GM12864 (cell line): ENCODE results near the gene CYP27A1.

ENCODE experiments used
- DNase-seq: peaks from one replicate; pipeline ENCODE4 v3.0.0-alpha.2; 2011; ENCODE audit warnings: low read depth
- H3K4me3 ChIP-seq: 2 replicates; pipeline ENCODE4 v1.5.1; 2011; ENCODE audit warnings: mild to moderate bottlenecking, low read depth, low read length, control low read depth
- TF ChIP-seq, protein P1 (sequence below): IDR thresholded peaks from 2 replicates; pipeline ENCODE4 v1.5.1; 2011; ENCODE audit warnings: low read depth, mild to moderate bottlenecking, moderate library complexity, low read length, control low read depth, inconsistent platforms; ENCODE audit errors: missing control alignments

Gene CYP27A1

DNA sequence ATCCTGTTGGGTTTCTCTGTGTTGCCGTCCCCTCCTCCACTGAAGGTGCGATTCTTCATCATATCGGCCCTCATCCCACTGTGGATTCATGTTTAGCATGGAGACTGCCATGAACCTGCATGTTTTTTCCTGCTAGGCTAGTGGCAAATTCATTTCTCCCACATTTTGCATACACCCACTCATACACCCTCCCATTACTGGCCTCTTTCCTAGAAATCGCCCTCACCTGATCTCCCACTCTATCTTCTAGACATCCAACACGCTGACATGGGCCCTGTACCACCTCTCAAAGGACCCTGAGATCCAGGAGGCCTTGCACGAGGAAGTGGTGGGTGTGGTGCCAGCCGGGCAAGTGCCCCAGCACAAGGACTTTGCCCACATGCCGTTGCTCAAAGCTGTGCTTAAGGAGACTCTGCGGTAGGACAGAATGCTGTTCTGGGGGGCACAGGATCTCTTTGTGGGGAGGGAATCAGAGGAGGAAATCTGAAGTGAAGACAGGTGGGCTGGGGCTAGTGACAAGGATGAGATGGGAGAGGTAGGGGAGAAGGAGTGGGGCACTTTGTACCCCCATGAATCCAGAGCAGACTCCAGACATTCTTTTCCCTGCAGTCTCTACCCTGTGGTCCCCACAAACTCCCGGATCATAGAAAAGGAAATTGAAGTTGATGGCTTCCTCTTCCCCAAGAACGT, 32.0 kb downstream of the CYP27A1 start:
- H3K4me3 ChIP-seq = no peak overlapping the region
- TF ChIP-seq, protein P1, sequence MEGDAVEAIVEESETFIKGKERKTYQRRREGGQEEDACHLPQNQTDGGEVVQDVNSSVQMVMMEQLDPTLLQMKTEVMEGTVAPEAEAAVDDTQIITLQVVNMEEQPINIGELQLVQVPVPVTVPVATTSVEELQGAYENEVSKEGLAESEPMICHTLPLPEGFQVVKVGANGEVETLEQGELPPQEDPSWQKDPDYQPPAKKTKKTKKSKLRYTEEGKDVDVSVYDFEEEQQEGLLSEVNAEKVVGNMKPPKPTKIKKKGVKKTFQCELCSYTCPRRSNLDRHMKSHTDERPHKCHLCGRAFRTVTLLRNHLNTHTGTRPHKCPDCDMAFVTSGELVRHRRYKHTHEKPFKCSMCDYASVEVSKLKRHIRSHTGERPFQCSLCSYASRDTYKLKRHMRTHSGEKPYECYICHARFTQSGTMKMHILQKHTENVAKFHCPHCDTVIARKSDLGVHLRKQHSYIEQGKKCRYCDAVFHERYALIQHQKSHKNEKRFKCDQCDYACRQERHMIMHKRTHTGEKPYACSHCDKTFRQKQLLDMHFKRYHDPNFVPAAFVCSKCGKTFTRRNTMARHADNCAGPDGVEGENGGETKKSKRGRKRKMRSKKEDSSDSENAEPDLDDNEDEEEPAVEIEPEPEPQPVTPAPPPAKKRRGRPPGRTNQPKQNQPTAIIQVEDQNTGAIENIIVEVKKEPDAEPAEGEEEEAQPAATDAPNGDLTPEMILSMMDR = no peak
- DNase-seq = no peak

DNA sequence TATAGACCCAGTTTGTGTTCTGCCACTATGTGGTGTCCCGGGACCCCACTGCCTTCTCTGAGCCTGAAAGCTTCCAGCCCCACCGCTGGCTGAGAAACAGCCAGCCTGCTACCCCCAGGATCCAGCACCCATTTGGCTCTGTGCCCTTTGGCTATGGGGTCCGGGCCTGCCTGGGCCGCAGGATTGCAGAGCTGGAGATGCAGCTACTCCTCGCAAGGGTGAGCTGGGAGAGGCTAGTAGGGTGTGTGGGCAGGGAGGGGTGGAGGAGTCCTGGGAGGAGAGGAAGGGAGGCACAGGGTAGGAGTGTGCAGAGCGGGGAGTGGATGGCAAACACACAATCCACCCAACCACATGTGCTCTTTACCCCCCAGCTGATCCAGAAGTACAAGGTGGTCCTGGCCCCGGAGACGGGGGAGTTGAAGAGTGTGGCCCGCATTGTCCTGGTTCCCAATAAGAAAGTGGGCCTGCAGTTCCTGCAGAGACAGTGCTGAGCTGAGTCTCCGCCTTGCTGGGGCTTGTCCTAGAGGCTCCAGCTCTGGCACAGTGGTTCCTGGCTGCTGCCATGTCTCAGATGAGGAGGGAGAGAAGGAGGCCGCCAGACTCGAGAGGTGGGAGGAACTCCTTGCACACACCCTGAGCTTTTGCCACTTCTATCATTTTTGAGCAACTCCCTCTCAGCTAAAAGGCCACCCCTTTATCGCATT, 32.7 kb downstream of the CYP27A1 start:
- DNase-seq = no peak
- TF ChIP-seq, protein P1 = no peak

DNA sequence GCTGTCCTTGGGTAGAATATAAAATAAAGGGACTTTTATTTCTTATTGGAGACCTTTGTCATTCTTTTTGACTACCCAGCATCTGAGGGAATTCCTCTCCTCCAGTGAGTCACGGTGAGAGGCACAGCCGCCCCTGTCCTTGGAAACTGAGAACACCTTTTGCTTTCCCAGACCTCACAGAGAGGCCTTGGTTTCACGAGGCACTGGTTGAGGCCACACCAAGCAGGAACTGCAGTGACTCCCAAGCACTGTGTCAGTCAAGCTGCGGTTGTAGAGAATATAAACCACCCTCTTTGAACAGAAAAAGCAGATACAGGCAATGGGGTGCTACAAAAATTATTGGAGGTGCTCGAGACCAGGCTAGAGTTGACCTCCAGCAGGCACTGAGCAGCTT, 33.3 kb downstream of the CYP27A1 start:
- no peak for DNase-seq
- TF ChIP-seq, protein P1 = no peak
- H3K4me3 ChIP-seq = no peak overlapping the region

More for the DNA sequence above, 32.7 kb downstream of the CYP27A1 start:
- H3K4me3 ChIP-seq = no peak overlapping the region

DNA sequence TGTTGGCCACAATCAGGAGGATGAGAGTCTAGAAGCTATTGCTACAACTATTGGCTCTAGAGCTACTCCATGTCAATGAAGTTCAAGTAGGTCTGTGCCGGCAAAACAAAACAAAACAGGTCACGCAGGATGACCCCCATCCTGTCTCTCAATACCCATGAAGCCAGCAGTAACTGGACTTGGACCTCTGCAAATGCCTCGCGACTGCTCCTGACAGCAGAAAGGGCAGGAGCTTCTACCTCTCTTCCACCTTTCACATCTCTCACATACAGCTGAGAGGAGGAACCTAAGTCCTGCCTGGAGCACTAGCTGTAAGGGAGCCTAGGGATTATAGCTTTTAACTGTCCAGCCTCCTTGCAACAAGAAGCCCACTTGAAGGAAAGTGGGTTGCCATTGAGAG, 33.7 kb downstream of the CYP27A1 start:
- no peak overlapping the region for H3K4me3 ChIP-seq
- TF ChIP-seq, protein P1 = no peak
- DNase-seq = no peak

DNA sequence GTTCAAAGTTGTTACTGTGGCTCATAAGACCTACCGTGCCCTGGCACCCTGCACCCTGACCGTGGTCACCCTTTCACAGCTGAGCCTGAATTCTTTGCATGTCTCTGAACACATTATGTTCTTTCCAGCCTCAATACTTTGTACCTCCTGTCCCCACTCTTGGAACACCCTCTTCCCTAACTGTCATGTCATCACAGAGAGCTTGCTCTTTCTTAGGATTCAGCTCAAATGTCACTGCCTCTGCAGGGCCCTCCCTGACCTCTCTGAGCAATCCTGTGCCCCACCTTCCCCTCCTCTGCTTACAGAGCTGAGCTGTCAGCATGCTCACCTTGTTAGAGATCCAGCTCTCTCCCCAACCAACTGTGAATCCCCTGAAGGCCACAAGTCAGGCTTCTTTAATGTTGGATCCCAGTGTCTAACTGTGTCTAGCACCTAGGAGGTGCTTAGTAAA, 34.6 kb downstream of the CYP27A1 start:
- H3K4me3 ChIP-seq = no peak overlapping the region
- DNase-seq = no peak
- TF ChIP-seq, protein P1 = no peak

DNA sequence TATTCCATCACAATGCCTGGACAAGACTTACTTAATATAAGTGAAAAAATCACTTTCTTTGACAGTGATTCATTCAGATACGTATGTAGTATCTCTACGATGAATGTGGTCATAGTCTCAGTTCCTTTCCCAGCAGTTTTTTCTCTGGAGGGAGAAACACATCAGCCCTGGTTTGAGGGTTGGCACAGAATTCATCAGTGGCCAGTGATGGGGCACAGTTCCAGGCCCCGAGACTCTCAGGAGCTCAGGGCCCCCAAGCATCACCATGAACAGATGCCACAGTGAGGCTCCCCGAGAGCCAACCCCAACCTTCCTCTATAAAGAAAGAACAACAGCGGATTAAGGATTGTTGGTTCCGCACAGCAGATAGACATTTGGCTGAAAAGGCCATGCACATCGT, 37.1 kb downstream of the CYP27A1 start:
- no peak for DNase-seq
- TF ChIP-seq, protein P1 = no peak
- no peak overlapping the region for H3K4me3 ChIP-seq
